DND-41 (cell line): ENCODE data around the gene GPR83.
A peak's percentile ranks its signal among the peaks of the same experiment; 100 is the strongest.
"Not testable (repeated sequence)": the region's sequence is repeated elsewhere in the genome, so short reads cannot be mapped to it uniquely, and the experiment has no call there.

Source experiments
- ATAC-seq: fragments of 200-7000 bp; cut with Tn5 transposase; 3 replicates; pipeline ENCODE4 v1.9.1; 2021; ENCODE audit warnings: low read depth; ENCODE audit not compliant: insufficient read depth
- DNase-seq: peaks from one replicate; pipeline ENCODE4 v3.0.0-alpha.2; 2020
- H2AFZ ChIP-seq: 2 replicates; pipeline ENCODE4 v1.6.0; 2012; ENCODE audit warnings: low read depth, low read length
- H3K27ac ChIP-seq: 2 replicates; pipeline ENCODE4 v1.5.1; 2012; ENCODE audit warnings: low read length, inconsistent platforms
- H3K27me3 ChIP-seq: fragments of 200-600 bp; sonication (generic); 2 replicates; pipeline ENCODE4 v1.6.0; 2012; ENCODE audit warnings: low read length, mild to moderate bottlenecking, inconsistent platforms; ENCODE audit not compliant: insufficient read depth, poor library complexity
- H3K36me3 ChIP-seq: 2 replicates; pipeline ENCODE4 v1.5.1; 2012; ENCODE audit warnings: low read length, inconsistent platforms; ENCODE audit not compliant: insufficient read depth
- H3K4me1 ChIP-seq: 2 replicates; pipeline ENCODE4 v1.5.1; 2012; ENCODE audit warnings: mild to moderate bottlenecking, low read length; ENCODE audit not compliant: insufficient read depth
- H3K4me2 ChIP-seq: 2 replicates; pipeline ENCODE4 v1.6.0; 2012; ENCODE audit warnings: mild to moderate bottlenecking, moderate library complexity, low read length, inconsistent platforms; ENCODE audit not compliant: insufficient read depth
- H3K4me3 ChIP-seq, 2 experiments: fragments of 200-600 bp in 1 of 2; shearing (Covaris generic) in 1 of 2; 2 replicates each; pipeline ENCODE4 v1.5.1; 2012 to 2016; ENCODE audit warnings: inconsistent platforms in 2 of 2, low read length in 2 of 2, mild to moderate bottlenecking in 2 of 2, low read depth in 1 of 2, moderate library complexity in 1 of 2
- H3K79me2 ChIP-seq: 2 replicates; pipeline ENCODE4 v1.6.0; 2012; ENCODE audit warnings: low read length, inconsistent platforms; ENCODE audit not compliant: insufficient read depth
- H3K9ac ChIP-seq: 2 replicates; pipeline ENCODE4 v1.6.0; 2012; ENCODE audit warnings: low read depth, mild to moderate bottlenecking, inconsistent platforms, low read length, moderate library complexity
- H3K9me3 ChIP-seq: 2 replicates; pipeline ENCODE4 v1.5.1; 2012; ENCODE audit warnings: low read length, moderate library complexity, mild to moderate bottlenecking, inconsistent platforms; ENCODE audit not compliant: insufficient read depth, severe bottlenecking
- H4K20me1 ChIP-seq: 2 replicates; pipeline ENCODE4 v1.6.0; 2012; ENCODE audit warnings: low read length; ENCODE audit not compliant: insufficient read depth
- EZH2 ChIP-seq: IDR thresholded peaks from 3 replicates; pipeline ENCODE4 v1.6.1; 2012; ENCODE audit warnings: borderline replicate concordance, low read depth, mild to moderate bottlenecking, moderate library complexity, low read length, inconsistent platforms; ENCODE audit not compliant: severe bottlenecking
- TF ChIP-seq, protein P1 (sequence below): IDR thresholded peaks from 2 replicates; pipeline ENCODE4 v1.5.1; 2012; ENCODE audit warnings: borderline replicate concordance, low read length, moderate library complexity, mild to moderate bottlenecking; ENCODE audit not compliant: poor library complexity, severe bottlenecking; ENCODE audit errors: extremely low read depth

GPR83 gene

DNA sequence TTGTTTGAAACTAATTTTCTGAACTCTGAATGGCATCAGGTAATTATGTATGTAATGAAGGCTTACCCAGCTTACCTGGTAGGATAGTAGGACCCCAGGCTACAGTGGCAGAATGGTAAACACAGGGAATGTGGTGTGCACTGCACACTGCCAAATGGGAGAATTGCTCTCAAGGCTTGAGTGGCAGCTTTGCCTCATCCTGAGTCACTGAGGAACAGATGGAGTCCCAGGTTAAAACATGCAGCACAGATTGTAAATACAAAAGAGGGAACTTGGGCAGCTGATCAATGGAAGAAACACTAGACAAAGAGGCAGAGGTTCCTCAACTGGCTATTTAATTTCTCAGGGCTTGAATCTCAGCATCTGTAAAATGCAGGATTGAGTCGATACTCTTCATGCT lies 24.4 kb downstream of the GPR83 start:
- Histone ChIP-seq H4K20me1 (no peaks in the 10 kb centered on the region), H3K79me2 (no peaks in the 10 kb centered on the region), H3K4me3 (no peak overlapping the region), H3K9ac (no peak overlapping the region), H2AFZ (no peak overlapping the region), H3K36me3 (no peaks in the 10 kb centered on the region), H3K27ac (no peak overlapping the region), H3K4me1 (no peaks in the 10 kb centered on the region), H3K9me3 (no peaks in the 10 kb centered on the region), H3K27me3 (no peaks in the 10 kb centered on the region), H3K4me2 (no peak overlapping the region)
- ATAC-seq, result no peak
- TF ChIP-seq EZH2, result no peak
- TF ChIP-seq, protein P1, sequence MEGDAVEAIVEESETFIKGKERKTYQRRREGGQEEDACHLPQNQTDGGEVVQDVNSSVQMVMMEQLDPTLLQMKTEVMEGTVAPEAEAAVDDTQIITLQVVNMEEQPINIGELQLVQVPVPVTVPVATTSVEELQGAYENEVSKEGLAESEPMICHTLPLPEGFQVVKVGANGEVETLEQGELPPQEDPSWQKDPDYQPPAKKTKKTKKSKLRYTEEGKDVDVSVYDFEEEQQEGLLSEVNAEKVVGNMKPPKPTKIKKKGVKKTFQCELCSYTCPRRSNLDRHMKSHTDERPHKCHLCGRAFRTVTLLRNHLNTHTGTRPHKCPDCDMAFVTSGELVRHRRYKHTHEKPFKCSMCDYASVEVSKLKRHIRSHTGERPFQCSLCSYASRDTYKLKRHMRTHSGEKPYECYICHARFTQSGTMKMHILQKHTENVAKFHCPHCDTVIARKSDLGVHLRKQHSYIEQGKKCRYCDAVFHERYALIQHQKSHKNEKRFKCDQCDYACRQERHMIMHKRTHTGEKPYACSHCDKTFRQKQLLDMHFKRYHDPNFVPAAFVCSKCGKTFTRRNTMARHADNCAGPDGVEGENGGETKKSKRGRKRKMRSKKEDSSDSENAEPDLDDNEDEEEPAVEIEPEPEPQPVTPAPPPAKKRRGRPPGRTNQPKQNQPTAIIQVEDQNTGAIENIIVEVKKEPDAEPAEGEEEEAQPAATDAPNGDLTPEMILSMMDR, result no peak
- DNase-seq, result no peak

DNA sequence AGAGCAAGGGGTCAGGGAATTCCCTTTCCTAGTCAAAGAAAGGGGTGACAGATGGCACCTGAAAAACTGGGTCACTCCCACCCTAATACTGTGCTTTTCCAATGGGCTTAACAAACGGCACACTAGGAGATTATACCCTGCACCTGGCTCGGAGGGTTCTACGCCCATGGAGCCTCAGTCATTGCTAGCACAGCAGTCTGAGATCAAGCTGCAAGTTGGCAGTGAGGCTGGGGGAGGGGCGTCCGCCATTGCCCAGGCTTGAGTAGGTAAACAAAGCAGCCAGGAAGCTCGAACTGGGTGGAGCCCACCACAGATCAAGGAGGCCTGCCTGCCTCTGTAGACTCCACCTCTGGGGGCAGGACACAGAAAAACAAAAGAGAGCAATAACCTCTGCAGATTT lies 30.6 kb downstream of the GPR83 start:
- not testable (repeated sequence) for H3K9me3 ChIP-seq, H3K4me3 ChIP-seq, H3K4me1 ChIP-seq, H2AFZ ChIP-seq, H3K4me2 ChIP-seq, H3K9ac ChIP-seq, H3K27me3 ChIP-seq, H3K79me2 ChIP-seq, H3K36me3 ChIP-seq, H3K27ac ChIP-seq, H4K20me1 ChIP-seq, ATAC-seq
- peak; percentile 39 for DNase-seq

GRCh38 chr11:94350850-94351563 lies 50.2 kb downstream of the GPR83 start:
- not testable (repeated sequence) for H3K4me2 ChIP-seq, H3K27me3 ChIP-seq, H4K20me1 ChIP-seq, H3K9me3 ChIP-seq, H3K4me3 ChIP-seq, H3K4me1 ChIP-seq, H3K36me3 ChIP-seq, H3K27ac ChIP-seq, DNase-seq, H3K9ac ChIP-seq, ATAC-seq, H2AFZ ChIP-seq, H3K79me2 ChIP-seq

GRCh38 chr11:94346311-94346710 lies 54.9 kb downstream of the GPR83 start:
- not testable (repeated sequence) for H4K20me1 ChIP-seq, H2AFZ ChIP-seq, DNase-seq, H3K36me3 ChIP-seq, H3K79me2 ChIP-seq, H3K4me2 ChIP-seq, H3K27me3 ChIP-seq, H3K9ac ChIP-seq, H3K4me3 ChIP-seq, ATAC-seq, H3K27ac ChIP-seq, H3K9me3 ChIP-seq, H3K4me1 ChIP-seq

DNA sequence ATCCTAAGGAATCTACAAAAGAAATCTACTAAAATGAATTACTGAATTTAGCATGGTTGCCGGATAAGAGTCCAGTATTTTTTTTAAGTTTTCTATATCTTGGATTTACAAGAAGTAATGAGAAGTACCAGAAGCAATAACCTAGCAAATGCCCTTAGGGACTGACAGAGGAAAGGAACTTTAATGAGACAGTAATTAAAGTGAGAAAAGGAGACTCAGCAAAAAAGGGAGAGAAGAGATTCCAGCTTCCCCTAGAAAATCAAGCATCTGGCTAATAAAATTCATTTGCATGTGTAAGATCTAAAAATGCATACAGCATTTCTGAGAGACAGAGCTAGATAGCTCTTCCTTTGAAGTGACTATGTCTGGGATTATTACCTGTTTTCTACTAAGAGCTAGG lies 57.7 kb downstream of the GPR83 start:
- H3K9me3 ChIP-seq, result no peaks in the 10 kb centered on the region
- no peaks in the 10 kb centered on the region for H3K27me3 ChIP-seq
- no peaks in the 10 kb centered on the region for H3K4me1 ChIP-seq
- H3K4me2 ChIP-seq, result no peak overlapping the region
- H3K4me3 ChIP-seq, result no peak overlapping the region
- no peak overlapping the region for H2AFZ ChIP-seq
- no peak overlapping the region for H3K27ac ChIP-seq
- DNase-seq (no peak), ATAC-seq (no peak)
- TF ChIP-seq EZH2, result no peak
- TF ChIP-seq, protein P1, result no peak
- H3K79me2 ChIP-seq, result no peaks in the 10 kb centered on the region
- no peak overlapping the region for H3K9ac ChIP-seq
- H4K20me1 ChIP-seq, result no peaks in the 10 kb centered on the region
- no peaks in the 10 kb centered on the region for H3K36me3 ChIP-seq
